HepG2 (cell line): ENCODE data around the gene DNAH9. TPM values are rescaled to one million over a fixed set of nuclear protein-coding genes. Genes with fewer than 3 reads are reported as not detected.

Experiments used
- ATAC-seq: fragments of 200-7000 bp; cut with Tn5 transposase; 3 replicates; pipeline ENCODE4 v1.9.1; 2020; ENCODE audit warnings: mild to moderate bottlenecking, moderate library complexity
- BruUV-seq: library from RNA; stranded (reverse); fragments of 400-500 nt; replicated peaks from 2 replicates; lab custom pipeline; 2021; lab: Mats Ljungman, UMichigan
- CTCF ChIA-PET: fragments of 300-600 bp; formaldehyde crosslinking; extraction: SDS; loops from one replicate; lab custom pipeline; 2021; ENCODE audit warnings: low total read pairs, inconsistent platforms, low intra/inter-chr PET ratio; lab: Yijun Ruan, JAX
- POLR2A ChIA-PET: fragments of 350-600 bp; sonication (Branson Sonifier 250); formaldehyde crosslinking; loops from one replicate; lab custom pipeline; 2020; ENCODE audit warnings: antibody characterized with exemption, inconsistent platforms; lab: Yijun Ruan, JAX
- DNase-seq: peaks from one replicate; pipeline ENCODE4 v3.0.0-alpha.2; 2015; ENCODE audit warnings: low spot score
- FAIRE-seq: peaks from 3 replicates; lab custom pipeline; 2011; peaks lifted over from hg19 to GRCh38; lab: Jason Lieb, UNC
- H2AFZ ChIP-seq: one replicate; pipeline ENCODE4 v1.6.1; 2011; ENCODE audit warnings: low read length, inconsistent platforms
- H3K27ac ChIP-seq: fragments of 300-600 bp; 3 replicates; pipeline ENCODE4 v1.8.0; 2011; ENCODE audit warnings: mixed run types, mild to moderate bottlenecking, mixed read lengths, low read length, inconsistent platforms; ENCODE audit not compliant: insufficient read depth; ENCODE audit errors: extremely low read length
- H3K27me3 ChIP-seq, 2 experiments: fragments of 200-600 bp in 1 of 2; 2 replicates in 1 of 2; 3 replicates in 1 of 2; pipeline versions ENCODE4 v1.6.0 to v1.8.0; 2011; ENCODE audit warnings: low read length in 2 of 2, mild to moderate bottlenecking in 2 of 2, moderate library complexity in 2 of 2, inconsistent platforms in 1 of 2; ENCODE audit not compliant: insufficient read depth in 2 of 2, control insufficient read depth in 1 of 2
- H3K36me3 ChIP-seq, 2 experiments: fragments of 200-600 bp in 1 of 2; replicated peaks in 1 of 2; 2 replicates in 1 of 2; 3 replicates in 1 of 2; pipeline versions ENCODE4 v1.5.1 to v1.8.0; 2011; ENCODE audit warnings: low read length in 2 of 2, inconsistent platforms in 1 of 2; ENCODE audit not compliant: insufficient read depth in 2 of 2, control insufficient read depth in 1 of 2
- H3K4me1 ChIP-seq: 2 replicates; pipeline ENCODE4 v1.5.1; 2012; ENCODE audit warnings: low read length, inconsistent platforms; ENCODE audit not compliant: insufficient read depth
- H3K4me2 ChIP-seq: 2 replicates; pipeline ENCODE4 v1.6.0; 2011; ENCODE audit warnings: low read depth, low read length, inconsistent platforms
- H3K4me3 ChIP-seq, 3 experiments: fragments of 200-600 bp in 1 of 3; sonication (generic), shearing (Covaris generic) in 1 of 3; replicated peaks in 1 of 3; 2 replicates each; pipeline ENCODE4 v1.5.1; 2011 to 2016; ENCODE audit warnings: low read length in 3 of 3, inconsistent platforms in 2 of 3, low read depth in 2 of 3, mild to moderate bottlenecking in 2 of 3, control low read depth in 1 of 3, mixed read lengths in 1 of 3; ENCODE audit not compliant: insufficient read depth in 1 of 3
- H3K79me2 ChIP-seq: one replicate; pipeline ENCODE4 v1.6.1; 2011; ENCODE audit warnings: low read length, inconsistent platforms; ENCODE audit not compliant: insufficient read depth
- H3K9ac ChIP-seq: 2 replicates; pipeline ENCODE4 v1.6.0; 2011; ENCODE audit warnings: mild to moderate bottlenecking, low read depth, low read length, inconsistent platforms; ENCODE audit not compliant: insufficient read depth
- H3K9me3 ChIP-seq: 2 replicates; pipeline ENCODE4 v1.5.1; 2012; ENCODE audit warnings: mild to moderate bottlenecking, low read length
- H4K20me1 ChIP-seq: 2 replicates; pipeline ENCODE4 v1.6.0; 2011; ENCODE audit warnings: inconsistent platforms, mild to moderate bottlenecking, low read length, moderate library complexity; ENCODE audit not compliant: insufficient read depth
- HDAC6 ChIP-seq: fragments of 200-600 bp; sonication (generic); IDR thresholded peaks from 2 replicates; pipeline ENCODE4 v1.7.0; 2017; ENCODE audit warnings: mild to moderate bottlenecking, antibody characterized with exemption, low read length, low read depth
- PAXIP1 ChIP-seq: sonication (generic); formaldehyde crosslinking; conservative IDR thresholded peaks from 2 replicates; pipeline ENCODE4 v1.4.0; 2020; ENCODE audit warnings: mild to moderate bottlenecking, missing genetic modification reagents, moderate library complexity
- PHB2 ChIP-seq: fragments of 450-650 bp; IDR thresholded peaks from 2 replicates; pipeline ENCODE4 v1.6.1; 2018; ENCODE audit not compliant: partially characterized antibody
- SIN3A ChIP-seq: IDR thresholded peaks from 2 replicates; pipeline ENCODE4 v1.6.1; 2011; ENCODE audit warnings: low read depth, mild to moderate bottlenecking, control low read depth, low read length, borderline replicate concordance
- SIX4 ChIP-seq: sonication (generic); formaldehyde crosslinking; IDR thresholded peaks from 2 replicates; pipeline ENCODE4 v1.4.0; 2020; ENCODE audit warnings: missing genetic modification reagents
- TAF1 ChIP-seq: sonication (generic); formaldehyde crosslinking; IDR thresholded peaks from 2 replicates; pipeline ENCODE4 v1.4.0; 2020; ENCODE audit warnings: missing genetic modification reagents
- TARDBP ChIP-seq: sonication (generic); formaldehyde crosslinking; IDR thresholded peaks from 2 replicates; pipeline ENCODE4 v1.8.0; 2022; ENCODE audit warnings: mild to moderate bottlenecking, missing genetic modification reagents
- TEAD3 ChIP-seq: optimal IDR thresholded peaks from 2 replicates; pipeline ENCODE3; 2016; ENCODE audit warnings: borderline replicate concordance
- ZC3H13 ChIP-seq: sonication (generic); formaldehyde crosslinking; IDR thresholded peaks from 2 replicates; pipeline ENCODE4 v1.8.1; 2023; ENCODE audit warnings: mild to moderate bottlenecking, missing genetic modification reagents, moderate library complexity
- ZNF317 ChIP-seq: sonication (generic); formaldehyde crosslinking; IDR thresholded peaks from 2 replicates; pipeline ENCODE4 v1.5.0; 2020; ENCODE audit warnings: mild to moderate bottlenecking, missing genetic modification reagents
- ZNF329 ChIP-seq: sonication (generic); formaldehyde crosslinking; IDR thresholded peaks from 2 replicates; pipeline ENCODE4 v1.9.0; 2021; ENCODE audit warnings: low read depth, mild to moderate bottlenecking, missing genetic modification reagents
- ZNF484 ChIP-seq: sonication (generic); formaldehyde crosslinking; IDR thresholded peaks from 2 replicates; pipeline ENCODE4 v1.5.1; 2020; ENCODE audit warnings: mild to moderate bottlenecking, low read depth, missing genetic modification reagents, borderline replicate concordance
- WGBS: methylation state at CpG from one replicate; pipeline ENCODE4 v1.1.6; 2017; ENCODE audit warnings: low lambda C conversion rate; 5-methylcytosine and 5-hydroxymethylcytosine counted together
- in situ Hi-C: cut with HindIII; loops from 2 replicates; pipeline ENCODE4 v1.10.0; 2017; ENCODE audit warnings: low pct_unique_long_range_greater_than_20kb; ENCODE audit not compliant: extremely low pct_ligation_motif_present
- intact Hi-C: fragments of 100-400 bp; cut with micrococcal nuclease; formaldehyde crosslinking; loops from one replicate; pipeline ENCODE4 v1.10.0; 2022; ENCODE audit not compliant: unreplicated experiment
- polyA plus RNA-seq, 8 experiments: library from polyadenylated mRNA; depleted of rRNA in 3 of 8; stranded (reverse) in 7 of 8; unstranded in 1 of 8; fragments of >200 nt; fragmentation: Illumina TruSeq in 4 of 8; extraction: Trizol in 4 of 8; gene quantifications; 2 replicates each; pipeline versions ENCODE4 v1.2.1 to v1.2.3, GENCODE V29; 2011 to 2016; ENCODE audit warnings: low read depth in 4 of 8, missing spikeins in 1 of 8, mixed read lengths in 1 of 8; ENCODE audit not compliant: insufficient read depth in 1 of 8
- total RNA-seq, 5 experiments: library from RNA; depleted of rRNA; stranded (reverse); fragments of >200 nt; fragmentation: Illumina TruSeq; extraction: Trizol; gene quantifications; 2 replicates each; pipeline ENCODE4 v1.2.3, GENCODE V29; 2016; ENCODE audit warnings: low read depth in 1 of 5
- TF ChIP-seq, protein P1 (sequence below): IDR thresholded peaks from 2 replicates; pipeline ENCODE4 v1.6.1; 2012; ENCODE audit warnings: low read length, improper control_type of control experiment

DNAH9 gene
- total and polyA plus RNA-seq, 2 of the 13 experiments (the other 11 are each of a cell fraction or from before 2014, with no cell fraction given), result not detected

DNA sequence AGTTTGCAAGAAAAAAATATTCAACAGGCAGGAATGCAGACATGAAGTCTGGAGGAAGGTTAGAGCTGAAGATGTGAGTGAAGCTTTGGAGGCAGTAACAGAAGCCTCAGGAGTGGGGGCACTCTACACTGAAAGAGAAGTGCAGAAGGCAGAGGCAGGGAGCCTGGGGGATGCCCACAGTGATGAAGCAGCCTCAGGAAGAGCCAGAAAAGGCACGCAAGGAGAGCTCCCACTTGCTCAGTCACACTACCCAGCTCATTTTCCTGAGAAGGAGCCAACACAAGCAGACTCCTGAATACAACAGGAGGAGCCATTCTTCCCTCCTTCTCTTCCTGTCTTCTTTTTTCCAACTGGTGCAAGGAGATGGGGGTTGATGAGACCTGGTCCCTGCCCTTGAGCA, 45.1 kb upstream of the DNAH9 start:
- Histone ChIP-seq H3K9me3 (no peaks in the 10 kb centered on the region), H3K9ac (no peak overlapping the region), H3K79me2 (no peaks in the 10 kb centered on the region), H3K4me2 (no peak overlapping the region), H3K27ac (no peak overlapping the region), H4K20me1 (no peaks in the 10 kb centered on the region), H3K4me3 (no peak overlapping the region), H2AFZ (no peak overlapping the region), H3K36me3 (no peaks in the 10 kb centered on the region), H3K4me1 (no peaks in the 10 kb centered on the region), H3K27me3 (0 out of 5 replicates have a peak, but pooled peaks cover 0 to 3% of the 10 kb centered on the region in 2 experiments)
- in situ Hi-C loops (no loop called here), intact Hi-C loops (no loop called here)
- no TSS peak for BruUV-seq
- FAIRE-seq (no peak), ATAC-seq (no peak), DNase-seq (no peak)
- TF ChIP-seq ZNF317 (CRISPR knock-in tag) (no peak), ZC3H13 (CRISPR knock-in tag) (no peak), TEAD3 (CRISPR knock-in tag) (no peak)
- ChIA-PET CTCF (no interaction called here), POLR2A (no interaction called here)
- 0% methylated on average over 1 of the region's 1 CpG for WGBS

- Histone ChIP-seq H3K27ac (no peak overlapping the region), H3K4me2 (no peak overlapping the region), H2AFZ (no peak overlapping the region), H3K9me3 (no peaks in the 10 kb centered on the region), H3K4me3 (no peak overlapping the region), H3K27me3 (0 out of 5 replicates have a peak, but pooled peaks cover 0 to 3% of the 10 kb centered on the region in 2 experiments), H3K79me2 (no peaks in the 10 kb centered on the region), H3K4me1 (no peaks in the 10 kb centered on the region), H3K36me3 (no peaks in the 10 kb centered on the region), H4K20me1 (no peaks in the 10 kb centered on the region), H3K9ac (no peak overlapping the region)
- intact Hi-C loops, result no loop called here
- ChIA-PET CTCF (no interaction called here), POLR2A (no interaction called here)
- no CpG with 5 or more reads among the region's 1 CpG for WGBS
- FAIRE-seq (no peak), DNase-seq (no peak), ATAC-seq (no peak)
- in situ Hi-C loops, result no loop called here
- BruUV-seq, result no TSS peak
- TF ChIP-seq HDAC6 (no peak), SIX4 (no peak), PAXIP1 (CRISPR knock-in tag) (no peak), SIN3A (no peak), PHB2 (no peak), ZNF484 (CRISPR knock-in tag) (no peak), TAF1 (CRISPR knock-in tag) (no peak), ZNF329 (CRISPR knock-in tag) (no peak), TARDBP (CRISPR knock-in tag) (no peak)
- TF ChIP-seq, protein P1, sequence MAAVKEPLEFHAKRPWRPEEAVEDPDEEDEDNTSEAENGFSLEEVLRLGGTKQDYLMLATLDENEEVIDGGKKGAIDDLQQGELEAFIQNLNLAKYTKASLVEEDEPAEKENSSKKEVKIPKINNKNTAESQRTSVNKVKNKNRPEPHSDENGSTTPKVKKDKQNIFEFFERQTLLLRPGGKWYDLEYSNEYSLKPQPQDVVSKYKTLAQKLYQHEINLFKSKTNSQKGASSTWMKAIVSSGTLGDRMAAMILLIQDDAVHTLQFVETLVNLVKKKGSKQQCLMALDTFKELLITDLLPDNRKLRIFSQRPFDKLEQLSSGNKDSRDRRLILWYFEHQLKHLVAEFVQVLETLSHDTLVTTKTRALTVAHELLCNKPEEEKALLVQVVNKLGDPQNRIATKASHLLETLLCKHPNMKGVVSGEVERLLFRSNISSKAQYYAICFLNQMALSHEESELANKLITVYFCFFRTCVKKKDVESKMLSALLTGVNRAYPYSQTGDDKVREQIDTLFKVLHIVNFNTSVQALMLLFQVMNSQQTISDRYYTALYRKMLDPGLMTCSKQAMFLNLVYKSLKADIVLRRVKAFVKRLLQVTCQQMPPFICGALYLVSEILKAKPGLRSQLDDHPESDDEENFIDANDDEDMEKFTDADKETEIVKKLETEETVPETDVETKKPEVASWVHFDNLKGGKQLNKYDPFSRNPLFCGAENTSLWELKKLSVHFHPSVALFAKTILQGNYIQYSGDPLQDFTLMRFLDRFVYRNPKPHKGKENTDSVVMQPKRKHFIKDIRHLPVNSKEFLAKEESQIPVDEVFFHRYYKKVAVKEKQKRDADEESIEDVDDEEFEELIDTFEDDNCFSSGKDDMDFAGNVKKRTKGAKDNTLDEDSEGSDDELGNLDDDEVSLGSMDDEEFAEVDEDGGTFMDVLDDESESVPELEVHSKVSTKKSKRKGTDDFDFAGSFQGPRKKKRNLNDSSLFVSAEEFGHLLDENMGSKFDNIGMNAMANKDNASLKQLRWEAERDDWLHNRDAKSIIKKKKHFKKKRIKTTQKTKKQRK, result no peak
Measured at GRCh38 chr17:11554042-11554441, 44.2 kb upstream of the DNAH9 start.
